Nephron (organoid): ENCODE data around the gene KLHDC3.

Source experiments
- H3K27ac Mint-ChIP-seq, 3 experiments: 2 replicates each; pipeline ENCODE4 v1.8.0; 2020; ENCODE audit warnings: mixed read lengths in 3 of 3, mild to moderate bottlenecking in 2 of 3, moderate library complexity in 1 of 3
- H3K27me3 Mint-ChIP-seq: 2 replicates; pipeline ENCODE4 v1.8.0; 2021; ENCODE audit warnings: low read depth, mild to moderate bottlenecking, moderate library complexity, mixed read lengths
- H3K36me3 Mint-ChIP-seq: 2 replicates; pipeline ENCODE4 v1.8.0; 2020; ENCODE audit warnings: low read depth, mixed read lengths
- H3K4me1 Mint-ChIP-seq: 2 replicates; pipeline ENCODE4 v1.8.0; 2020; ENCODE audit warnings: mixed read lengths
- H3K4me3 Mint-ChIP-seq, 3 experiments: 2 replicates each; pipeline ENCODE4 v1.8.0; 2020; ENCODE audit warnings: mild to moderate bottlenecking in 3 of 3, mixed read lengths in 3 of 3, moderate library complexity in 2 of 3
- H3K9me3 Mint-ChIP-seq: 2 replicates; pipeline ENCODE4 v1.8.0; 2020; ENCODE audit warnings: mixed read lengths
- CTCF ChIP-seq, 3 experiments: fragments of 200-600 bp; sonication (generic); IDR thresholded peaks; one replicate each; pipeline ENCODE4 v1.5.0; 2021; ENCODE audit warnings: antibody characterized with exemption in 3 of 3; ENCODE audit not compliant: unreplicated experiment in 3 of 3

KLHDC3 gene

GRCh38 chr6:43050981-43051380, 36.9 kb downstream of the KLHDC3 start:
- Mint-ChIP-seq H3K27ac (peak overlapping the region in 2 of 3 experiments; percentile 2 to 50), H3K27me3 (no peaks in the 10 kb centered on the region)

GRCh38 chr6:43052225-43052841, 38.3 kb downstream of the KLHDC3 start:
- Mint-ChIP-seq H3K9me3 (no peaks in the 10 kb centered on the region), H3K4me1 (peaks cover 41% of the 10 kb centered on the region), H3K4me3 (peak overlapping the region; percentile 96 to 98 (median 97)), H3K27me3 (no peaks in the 10 kb centered on the region), H3K36me3 (peaks cover 53% of the 10 kb centered on the region), H3K27ac (peak overlapping the region; percentile 98 to 99 (median 99))
- no peak for TF ChIP-seq CTCF (IDR thresholded peaks at IDR 0.05; ENCODE audit: unreplicated experiment in 3 of 3)

More at GRCh38 chr6:43050981-43051380, 36.9 kb downstream of the KLHDC3 start:
- TF ChIP-seq CTCF (IDR thresholded peaks at IDR 0.05; ENCODE audit: unreplicated experiment in 3 of 3), result no peak
- peaks cover 61% of the 10 kb centered on the region for H3K36me3 Mint-ChIP-seq
- no peaks in the 10 kb centered on the region for H3K9me3 Mint-ChIP-seq
- H3K4me1 Mint-ChIP-seq, result peaks cover 41% of the 10 kb centered on the region
- H3K4me3 Mint-ChIP-seq, result peak overlapping the region; percentile 18 to 98 (median 97)

GRCh38 chr6:43052842-43053544, 38.9 kb downstream of the KLHDC3 start:
- peaks cover 54% of the 10 kb centered on the region for H3K36me3 Mint-ChIP-seq
- H3K4me3 Mint-ChIP-seq, result peak overlapping the region; percentile 96 to 98 (median 97)
- H3K27me3 Mint-ChIP-seq, result no peaks in the 10 kb centered on the region
- peak overlapping the region; percentile 98 to 99 (median 99) for H3K27ac Mint-ChIP-seq
- no peak for TF ChIP-seq CTCF (IDR thresholded peaks at IDR 0.05; ENCODE audit: unreplicated experiment in 3 of 3)
- no peaks in the 10 kb centered on the region for H3K9me3 Mint-ChIP-seq
- H3K4me1 Mint-ChIP-seq, result peaks cover 43% of the 10 kb centered on the region

- peak within 1 kb of the TSS; percentile 96 to 98 (median 97) for H3K4me3 Mint-ChIP-seq
- peaks cover 59% of the 10 kb centered on the region for H3K36me3 Mint-ChIP-seq
- H3K9me3 Mint-ChIP-seq, result no peaks in the 10 kb centered on the region
- H3K27me3 Mint-ChIP-seq, result no peaks in the 10 kb centered on the region
- peaks cover 50% of the 10 kb centered on the region for H3K4me1 Mint-ChIP-seq
- H3K27ac Mint-ChIP-seq, result peak within 1 kb of the TSS; percentile 98 to 99 (median 99)
- no peak for TF ChIP-seq CTCF (IDR thresholded peaks at IDR 0.05; ENCODE audit: unreplicated experiment in 3 of 3)
Measured at GRCh38 chr6:43053545-43054205, 39.6 kb downstream of the KLHDC3 start, which contains the start of gene CUL7. TSS of gene CUL7 (minus strand) at chr6:43053851. CDS start at chr6:43052788, 1,063 bp downstream.

GRCh38 chr6:43054206-43054943, 40.3 kb downstream of the KLHDC3 start:
- no peak for TF ChIP-seq CTCF (IDR thresholded peaks at IDR 0.05; ENCODE audit: unreplicated experiment in 3 of 3)
- H3K4me3 Mint-ChIP-seq, result peak overlapping the region; percentile 96 to 98 (median 97)
- H3K27me3 Mint-ChIP-seq, result no peaks in the 10 kb centered on the region
- H3K36me3 Mint-ChIP-seq, result peaks cover 55% of the 10 kb centered on the region
- H3K4me1 Mint-ChIP-seq, result peaks cover 57% of the 10 kb centered on the region
- peak overlapping the region; percentile 98 to 99 (median 99) for H3K27ac Mint-ChIP-seq
- no peaks in the 10 kb centered on the region for H3K9me3 Mint-ChIP-seq
